ENCODE data around the gene PITPNC1. TPM values are rescaled to one million over a fixed set of nuclear protein-coding genes. Genes with fewer than 3 reads are reported as not detected.
A peak's percentile ranks its signal among the peaks of the same experiment; 100 is the strongest.

Gene PITPNC1
- total and polyA plus RNA-seq, 2 donors (not counting 1 experiment from before 2014, with no cell fraction given), result 5.8 to 7.1 TPM

- TF ChIP-seq EZH2 (IDR thresholded peaks at IDR 0.05; ENCODE audit: low read length, missing control alignments), result no peak
- no peak for TF ChIP-seq CTCF (conservative IDR thresholded peaks at IDR 0.05 in 1 of 2, IDR thresholded peaks at IDR 0.05 in 1 of 2; ENCODE audit: low read depth in 1 of 2, low read length in 2 of 2)
- Histone ChIP-seq H3K4me1 (ENCODE audit: control insufficient read depth, extremely low read depth, insufficient read depth, low read length) (peaks cover 17% of the 10 kb centered on the region), H3K79me2 (ENCODE audit: control insufficient read depth, insufficient read depth, low read length) (no peaks in the 10 kb centered on the region), H3K4me2 (ENCODE audit: extremely low read depth, insufficient read depth, low read length) (no peak overlapping the region), H3K36me3 (ENCODE audit: control insufficient read depth, insufficient read depth, low read length) (no peaks in the 10 kb centered on the region), H4K20me1 (ENCODE audit: control insufficient read depth, extremely low read depth, insufficient read depth, low read length) (no peaks in the 10 kb centered on the region), H3K27ac (ENCODE audit: insufficient read depth, low read length) (no peak overlapping the region), H3K9ac (ENCODE audit: insufficient read depth, low read length) (no peak overlapping the region), H2AFZ (ENCODE audit: low read length) (no peak overlapping the region), H3K4me3 (replicated peaks in 1 of 4; ENCODE audit: control extremely low read depth in 1 of 4, insufficient read depth in 1 of 4, low read depth in 3 of 4, low read length in 4 of 4) (no peak overlapping the region), H3K9me3 (ENCODE audit: control insufficient read depth, insufficient read depth, low read depth, low read length) (no peaks in the 10 kb centered on the region), H3K27me3 (ENCODE audit: control insufficient read depth, insufficient read depth, low read length) (no peaks in the 10 kb centered on the region)
- DNase-seq (ENCODE audit: low read depth in 2 of 2), result no peak
Observed at GRCh38 chr17:67488768-67489167, 111.7 kb downstream of the PITPNC1 start.

- H3K79me2 ChIP-seq (ENCODE audit: control insufficient read depth, insufficient read depth, low read length), result no peaks in the 10 kb centered on the region
- TF ChIP-seq EZH2 (IDR thresholded peaks at IDR 0.05; ENCODE audit: low read length, missing control alignments), result no peak
- no peak for TF ChIP-seq CTCF (conservative IDR thresholded peaks at IDR 0.05 in 1 of 2, IDR thresholded peaks at IDR 0.05 in 1 of 2; ENCODE audit: low read depth in 1 of 2, low read length in 2 of 2)
- no peak overlapping the region for H3K27ac ChIP-seq (ENCODE audit: insufficient read depth, low read length)
- no peaks in the 10 kb centered on the region for H3K36me3 ChIP-seq (ENCODE audit: control insufficient read depth, insufficient read depth, low read length)
- H3K27me3 ChIP-seq (ENCODE audit: control insufficient read depth, insufficient read depth, low read length), result no peaks in the 10 kb centered on the region
- H3K4me1 ChIP-seq (ENCODE audit: control insufficient read depth, extremely low read depth, insufficient read depth, low read length), result peaks cover 17% of the 10 kb centered on the region
- no peaks in the 10 kb centered on the region for H4K20me1 ChIP-seq (ENCODE audit: control insufficient read depth, extremely low read depth, insufficient read depth, low read length)
- H2AFZ ChIP-seq (ENCODE audit: low read length), result no peak overlapping the region
- H3K9me3 ChIP-seq (ENCODE audit: control insufficient read depth, insufficient read depth, low read depth, low read length), result no peaks in the 10 kb centered on the region
- no peak overlapping the region for H3K9ac ChIP-seq (ENCODE audit: insufficient read depth, low read length)
- no peak overlapping the region for H3K4me2 ChIP-seq (ENCODE audit: extremely low read depth, insufficient read depth, low read length)
- DNase-seq (ENCODE audit: low read depth in 2 of 2), result no peak
- no peak overlapping the region for H3K4me3 ChIP-seq (replicated peaks in 1 of 4; ENCODE audit: control extremely low read depth in 1 of 4, insufficient read depth in 1 of 4, low read depth in 3 of 4, low read length in 4 of 4)
Observed at GRCh38 chr17:67489273-67489672, 112.2 kb downstream of the PITPNC1 start.

- TF ChIP-seq EZH2 (IDR thresholded peaks at IDR 0.05; ENCODE audit: low read length, missing control alignments) (no peak), CTCF (conservative IDR thresholded peaks at IDR 0.05 in 1 of 2, IDR thresholded peaks at IDR 0.05 in 1 of 2; ENCODE audit: low read depth in 1 of 2, low read length in 2 of 2) (no peak)
- Histone ChIP-seq H3K4me3 (replicated peaks in 1 of 4; ENCODE audit: control extremely low read depth in 1 of 4, insufficient read depth in 1 of 4, low read depth in 3 of 4, low read length in 4 of 4) (peak overlapping the region; percentile 33 to 48 (median 44)), H3K9me3 (ENCODE audit: control insufficient read depth, insufficient read depth, low read depth, low read length) (no peaks in the 10 kb centered on the region), H3K27me3 (ENCODE audit: control insufficient read depth, insufficient read depth, low read length) (no peaks in the 10 kb centered on the region), H4K20me1 (ENCODE audit: control insufficient read depth, extremely low read depth, insufficient read depth, low read length) (no peaks in the 10 kb centered on the region), H3K4me2 (ENCODE audit: extremely low read depth, insufficient read depth, low read length) (peak overlapping the region; percentile 81), H3K4me1 (ENCODE audit: control insufficient read depth, extremely low read depth, insufficient read depth, low read length) (peaks cover 17% of the 10 kb centered on the region), H3K79me2 (ENCODE audit: control insufficient read depth, insufficient read depth, low read length) (no peaks in the 10 kb centered on the region), H2AFZ (ENCODE audit: low read length) (no peak overlapping the region), H3K27ac (ENCODE audit: insufficient read depth, low read length) (peak overlapping the region; percentile 92), H3K9ac (ENCODE audit: insufficient read depth, low read length) (peak overlapping the region; percentile 56), H3K36me3 (ENCODE audit: control insufficient read depth, insufficient read depth, low read length) (no peaks in the 10 kb centered on the region)
- DNase-seq (ENCODE audit: low read depth in 2 of 2), result no peak
Observed at GRCh38 chr17:67490471-67490870, 113.4 kb downstream of the PITPNC1 start.

Measured in fibroblast of lung (primary cell).